Activated CD4-positive, CD25-positive, alpha-beta regulatory T cell treated with anti-CD3 and anti-CD28 coated beads, Interleukin-2, amount 50 U/mL, for 16 hours (primary cell): ENCODE results near the gene SLAMF9.

Source experiments
- DNase-seq: peaks from one replicate; pipeline ENCODE4 v3.0.0-alpha.2; 2020; ENCODE audit warnings: low read depth, low spot score

The SLAMF9 gene

GRCh38 chr1:159953536-159954515 is at the start of gene SLAMF9:
TSS of gene SLAMF9 (minus strand) at chr1:159954237. CDS start at chr1:159954137, 100 bp downstream.
- no peak for DNase-seq

GRCh38 chr1:160001440-160001839 is 47.4 kb upstream of the SLAMF9 start:
- DNase-seq = no peak

GRCh38 chr1:159999204-159999603 is 45.2 kb upstream of the SLAMF9 start:
- no peak for DNase-seq

- no peak for DNase-seq
Observed at GRCh38 chr1:159996653-159997052, 42.6 kb upstream of the SLAMF9 start.

- no peak for DNase-seq
Observed at GRCh38 chr1:159994896-159995295, 40.9 kb upstream of the SLAMF9 start.

- DNase-seq = no peak
Observed at GRCh38 chr1:159993911-159994310, 39.9 kb upstream of the SLAMF9 start.

- DNase-seq = no peak
Observed at GRCh38 chr1:159992161-159992560, 38.1 kb upstream of the SLAMF9 start.

GRCh38 chr1:159991513-159991912 is 37.5 kb upstream of the SLAMF9 start:
- no peak for DNase-seq

GRCh38 chr1:159990005-159990404 is 36.0 kb upstream of the SLAMF9 start:
- no peak for DNase-seq

- DNase-seq = no peak
Observed at GRCh38 chr1:159989581-159989980, 35.5 kb upstream of the SLAMF9 start.

GRCh38 chr1:159988006-159988405 is 34.0 kb upstream of the SLAMF9 start:
- no peak for DNase-seq

- DNase-seq = no peak
Observed at GRCh38 chr1:159987186-159987585, 33.1 kb upstream of the SLAMF9 start.

- no peak for DNase-seq
Observed at GRCh38 chr1:159986531-159986930, 32.5 kb upstream of the SLAMF9 start.

GRCh38 chr1:159986093-159986492 is 32.1 kb upstream of the SLAMF9 start:
- DNase-seq = no peak

GRCh38 chr1:159985473-159985872 is 31.4 kb upstream of the SLAMF9 start:
- no peak for DNase-seq

GRCh38 chr1:159983681-159984080 is 29.6 kb upstream of the SLAMF9 start:
- DNase-seq = no peak

GRCh38 chr1:159982280-159982679 is 28.2 kb upstream of the SLAMF9 start:
- DNase-seq = no peak

GRCh38 chr1:159981351-159982055 is 27.5 kb upstream of the SLAMF9 start:
- DNase-seq = no peak

GRCh38 chr1:159980786-159981185 is 26.7 kb upstream of the SLAMF9 start:
- no peak for DNase-seq

GRCh38 chr1:159980076-159980475 is 26.0 kb upstream of the SLAMF9 start:
- DNase-seq = no peak

GRCh38 chr1:159979257-159979656 is 25.2 kb upstream of the SLAMF9 start:
- DNase-seq = no peak

GRCh38 chr1:159978107-159978398 is 24.0 kb upstream of the SLAMF9 start:
- DNase-seq = no peak
